HG03460 (cell line): ENCODE results near the gene CCDC85C.

Experiments used
- ATAC-seq: cut with Tn5 transposase; IDR thresholded peaks from one replicate; pipeline ENCODE4 v1.9.1; 2021; ENCODE audit not compliant: unreplicated experiment

Gene CCDC85C

GRCh38 chr14:99590746-99591555 is 13.1 kb downstream of the CCDC85C start:
- ATAC-seq, result no peak

GRCh38 chr14:99589651-99590530 is 14.1 kb downstream of the CCDC85C start:
- no peak for ATAC-seq

GRCh38 chr14:99589031-99589441 is 15.0 kb downstream of the CCDC85C start:
- no peak for ATAC-seq

- no peak for ATAC-seq
These were observed 16.3 kb downstream of the CCDC85C start for GRCh38 chr14:99587460-99588278.

GRCh38 chr14:99586761-99587459 is 17.1 kb downstream of the CCDC85C start:
- no peak for ATAC-seq

- ATAC-seq, result no peak
These were observed 17.8 kb downstream of the CCDC85C start for GRCh38 chr14:99586054-99586760.

GRCh38 chr14:99584823-99585222 is 19.2 kb downstream of the CCDC85C start:
- no peak for ATAC-seq

GRCh38 chr14:99581938-99582337 is 22.1 kb downstream of the CCDC85C start:
- no peak for ATAC-seq

- ATAC-seq, result no peak
These were observed 22.6 kb downstream of the CCDC85C start for GRCh38 chr14:99581374-99581773.

- no peak for ATAC-seq
These were observed 24.0 kb downstream of the CCDC85C start for GRCh38 chr14:99579903-99580571.

- no peak for ATAC-seq
These were observed 24.7 kb downstream of the CCDC85C start for GRCh38 chr14:99579120-99579836.

GRCh38 chr14:99578541-99579101 is 25.4 kb downstream of the CCDC85C start:
- no peak for ATAC-seq

GRCh38 chr14:99576761-99577705 is 27.0 kb downstream of the CCDC85C start:
- ATAC-seq, result no peak

- ATAC-seq, result no peak
These were observed 27.7 kb downstream of the CCDC85C start for GRCh38 chr14:99576304-99576703.

- ATAC-seq, result no peak
These were observed 28.7 kb downstream of the CCDC85C start for GRCh38 chr14:99575043-99576023.
